GM19351 (cell line): ENCODE measurements around the gene GCSAM.

Source experiments
- ATAC-seq: cut with Tn5 transposase; IDR thresholded peaks from one replicate; pipeline ENCODE4 v1.9.1; 2021; ENCODE audit warnings: mild to moderate bottlenecking, moderate library complexity; ENCODE audit not compliant: unreplicated experiment

GCSAM gene

GRCh38 chr3:112129925-112130637 is 3.0 kb downstream of the GCSAM start:
- no peak for ATAC-seq

GRCh38 chr3:112128843-112129727 is 4.0 kb downstream of the GCSAM start:
- peak; percentile 54 for ATAC-seq

GRCh38 chr3:112127522-112128494 is 5.2 kb downstream of the GCSAM start:
- no peak for ATAC-seq

GRCh38 chr3:112126511-112126911 is 6.5 kb downstream of the GCSAM start:
- ATAC-seq = no peak

- no peak for ATAC-seq
Observed at GRCh38 chr3:112124907-112125607, 8.0 kb downstream of the GCSAM start.

GRCh38 chr3:112123548-112123947 is 9.5 kb downstream of the GCSAM start:
- no peak for ATAC-seq

- no peak for ATAC-seq
Observed at GRCh38 chr3:112122870-112123269, 10.2 kb downstream of the GCSAM start.

GRCh38 chr3:112121577-112122547 is 11.2 kb downstream of the GCSAM start:
- no peak for ATAC-seq

GRCh38 chr3:112119962-112120836 is 12.8 kb downstream of the GCSAM start:
- ATAC-seq = peak; percentile 33

GRCh38 chr3:112117841-112118571 is 15.0 kb downstream of the GCSAM start:
- ATAC-seq = no peak

GRCh38 chr3:112117415-112117814 is 15.6 kb downstream of the GCSAM start:
- ATAC-seq = no peak

GRCh38 chr3:112116748-112117186 is 16.3 kb downstream of the GCSAM start:
- no peak for ATAC-seq

- no peak for ATAC-seq
Observed at GRCh38 chr3:112115806-112116383, 17.2 kb downstream of the GCSAM start.

- ATAC-seq = peak; percentile 26
Observed at GRCh38 chr3:112115161-112115739, 17.8 kb downstream of the GCSAM start.

GRCh38 chr3:112114576-112115160 is 18.4 kb downstream of the GCSAM start:
- ATAC-seq = peak; percentile 34

- ATAC-seq = peak; percentile 42
Observed at GRCh38 chr3:112111785-112112402, 21.2 kb downstream of the GCSAM start.
